HFFc6 (cell line): ENCODE data around the gene COL28A1. TPM values are rescaled to one million over a fixed set of nuclear protein-coding genes. Genes with fewer than 3 reads are reported as not detected.

Experiments
- DNase-seq: peaks from one replicate; pipeline ENCODE4 v3.0.0-alpha.2; 2018
- H3K27ac Mint-ChIP-seq: 2 replicates; pipeline ENCODE4 v1.8.0; 2020; ENCODE audit warnings: mild to moderate bottlenecking, mixed read lengths
- H3K27me3 Mint-ChIP-seq: 2 replicates; pipeline ENCODE4 v1.8.0; 2021; ENCODE audit warnings: mild to moderate bottlenecking, moderate library complexity, mixed read lengths; ENCODE audit not compliant: insufficient read depth
- H3K36me3 Mint-ChIP-seq: 2 replicates; pipeline ENCODE4 v1.8.0; 2021; ENCODE audit warnings: low read depth, mixed read lengths
- H3K4me1 Mint-ChIP-seq: 2 replicates; pipeline ENCODE4 v1.8.0; 2020; ENCODE audit warnings: low read depth, mixed read lengths
- H3K4me3 Mint-ChIP-seq: 2 replicates; pipeline ENCODE4 v1.8.0; 2020; ENCODE audit warnings: mild to moderate bottlenecking, moderate library complexity, mixed read lengths
- H3K9me3 Mint-ChIP-seq: 2 replicates; pipeline ENCODE4 v1.8.0; 2020; ENCODE audit warnings: mild to moderate bottlenecking, mixed read lengths
- CTCF ChIP-seq: fragments of 200-600 bp; sonication (generic); IDR thresholded peaks from 2 replicates; pipeline ENCODE4 v1.5.0; 2021; ENCODE audit warnings: antibody characterized with exemption, mild to moderate bottlenecking
- total RNA-seq, 6 experiments: library from RNA; stranded (reverse); fragmentation: NEBNext Ultra II Directional; extraction: Animal tissue kit (Norgen Biotek cat#: 25700); gene quantifications; 2 replicates in 1 of 6; 3 replicates in 5 of 6; pipeline ENCODE4 v1.2.3, GENCODE V29; 2021

COL28A1 gene
- total RNA-seq, 6 experiments from 2014 or later, result 0.07 to 0.14 TPM; not detected in 4

GRCh38 chr7:7579638-7580037, 44.0 kb upstream of the COL28A1 start:
- Mint-ChIP-seq H3K27me3 (no peaks in the 10 kb centered on the region), H3K27ac (no peak overlapping the region)

GRCh38 chr7:7577888-7578287, 42.2 kb upstream of the COL28A1 start:
- Mint-ChIP-seq H3K4me1 (no peaks in the 10 kb centered on the region), H3K9me3 (no peaks in the 10 kb centered on the region), H3K27ac (no peak overlapping the region), H3K36me3 (peaks cover 14% of the 10 kb centered on the region), H3K27me3 (no peaks in the 10 kb centered on the region), H3K4me3 (no peak overlapping the region)
- DNase-seq, result no peak
- TF ChIP-seq CTCF, result no peak

More at GRCh38 chr7:7579638-7580037, 44.0 kb upstream of the COL28A1 start:
- Mint-ChIP-seq H3K4me1 (no peaks in the 10 kb centered on the region), H3K9me3 (no peaks in the 10 kb centered on the region), H3K4me3 (no peak overlapping the region), H3K36me3 (no peaks in the 10 kb centered on the region)
- DNase-seq, result no peak
- no peak for TF ChIP-seq CTCF

- no peaks in the 10 kb centered on the region for H3K9me3 Mint-ChIP-seq
- no peak for DNase-seq
- peaks cover 20% of the 10 kb centered on the region for H3K36me3 Mint-ChIP-seq
- H3K4me1 Mint-ChIP-seq, result no peaks in the 10 kb centered on the region
- no peak overlapping the region for H3K27ac Mint-ChIP-seq
- no peak overlapping the region for H3K4me3 Mint-ChIP-seq
- no peaks in the 10 kb centered on the region for H3K27me3 Mint-ChIP-seq
- TF ChIP-seq CTCF, result no peak
These were observed 40.7 kb upstream of the COL28A1 start for GRCh38 chr7:7576344-7576743.

- no peak for DNase-seq
- Mint-ChIP-seq H3K9me3 (no peaks in the 10 kb centered on the region; the same call in 1 of the 2 replicates), H3K4me1 (peaks cover 18% of the 10 kb centered on the region), H3K27me3 (no peaks in the 10 kb centered on the region), H3K4me3 (no peak overlapping the region), H3K27ac (no peak overlapping the region), H3K36me3 (peaks cover 42% of the 10 kb centered on the region)
- no peak for TF ChIP-seq CTCF
These were observed 38.0 kb upstream of the COL28A1 start for GRCh38 chr7:7573701-7574100.

GRCh38 chr7:7570584-7570983, 34.9 kb upstream of the COL28A1 start:
- no peaks in the 10 kb centered on the region for H3K27me3 Mint-ChIP-seq

More at GRCh38 chr7:7570584-7570983, 34.9 kb upstream of the COL28A1 start:
- no peak overlapping the region for H3K4me3 Mint-ChIP-seq
- no peak for DNase-seq
- H3K4me1 Mint-ChIP-seq, result peaks cover 29% of the 10 kb centered on the region
- peaks cover 45% of the 10 kb centered on the region for H3K36me3 Mint-ChIP-seq
- TF ChIP-seq CTCF, result no peak
- no peaks in the 10 kb centered on the region; the same call in 1 of the 2 replicates for H3K9me3 Mint-ChIP-seq
- H3K27ac Mint-ChIP-seq, result no peak overlapping the region
